K562 (cell line): ENCODE results near the gene MICU1. TPM values are rescaled to one million over a fixed set of nuclear protein-coding genes. Genes with fewer than 3 reads are reported as not detected.

Experiments used
- BACH1 ChIP-seq: fragments of 200-800 bp; sonication (Bioruptor generic); IDR thresholded peaks from 2 replicates; pipeline ENCODE4 v1.6.1; 2016; ENCODE audit warnings: missing genetic modification characterization, missing compliant biosample characterization
- E2F8 ChIP-seq: fragments of 450-650 bp; IDR thresholded peaks from 2 replicates; pipeline ENCODE4 v1.7.1; 2018; ENCODE audit warnings: mild to moderate bottlenecking, low read depth; ENCODE audit not compliant: partially characterized antibody
- ELK1 ChIP-seq: sonication (generic); formaldehyde crosslinking; IDR thresholded peaks from 2 replicates; pipeline ENCODE4 v1.8.1; 2022; ENCODE audit warnings: missing genetic modification reagents
- MEIS2 ChIP-seq: fragments of 450-650 bp; IDR thresholded peaks from 2 replicates; pipeline ENCODE4 v1.6.1; 2014; ENCODE audit warnings: mild to moderate bottlenecking; ENCODE audit not compliant: partially characterized antibody
- MYC ChIP-seq, 2 experiments: fragments of 250-450 bp in 1 of 2; sonication (Bioruptor Pico) in 1 of 2; IDR thresholded peaks; 2 replicates each; pipeline versions ENCODE4 v1.5.1 to v1.6.1; 2012 to 2021; ENCODE audit warnings: low read depth in 2 of 2, borderline replicate concordance in 1 of 2, improper control_type of control experiment in 1 of 2, low read length in 1 of 2, mild to moderate bottlenecking in 1 of 2, moderate library complexity in 1 of 2
- MYNN ChIP-seq, 2 experiments: sonication (generic); formaldehyde crosslinking in 1 of 2; IDR thresholded peaks; 2 replicates each; pipeline versions ENCODE4 v1.5.0 to v1.6.1; 2016 to 2020; ENCODE audit warnings: antibody characterized with exemption in 1 of 2, missing genetic modification reagents in 1 of 2
- ZKSCAN1 ChIP-seq: fragments of 150-350 bp; IDR thresholded peaks from 2 replicates; pipeline ENCODE4 v1.6.1; 2016; ENCODE audit warnings: low read depth, low read length
- ZNF143 ChIP-seq: sonication (generic); formaldehyde crosslinking; IDR thresholded peaks from 2 replicates; pipeline ENCODE4 v1.9.0; 2022; ENCODE audit warnings: mild to moderate bottlenecking, missing genetic modification reagents
- ZNF41 ChIP-seq: fragments of 250-450 bp; sonication (Bioruptor Pico); conservative IDR thresholded peaks from 2 replicates; pipeline ENCODE4 v1.4.0; 2020; ENCODE audit warnings: mild to moderate bottlenecking
- ZNF57 ChIP-seq: fragments of 450-650 bp; formaldehyde crosslinking; IDR thresholded peaks from 2 replicates; pipeline ENCODE4 v1.4.0; 2020; ENCODE audit warnings: mild to moderate bottlenecking, moderate library complexity
- ZSCAN29 ChIP-seq: fragments of 450-650 bp; IDR thresholded peaks from 2 replicates; pipeline ENCODE4 v1.6.1; 2017
- polyA plus RNA-seq, 8 experiments: library from polyadenylated mRNA; depleted of rRNA in 4 of 8; stranded (reverse) in 5 of 8; unstranded in 3 of 8; fragments of >200 nt; fragmentation: Nextera tagmentation in 2 of 8; fragmentation: Illumina TruSeq in 1 of 8; extraction: Ambion mirVana in 2 of 8; extraction: Trizol in 1 of 8; gene quantifications; 2 replicates each; pipeline versions ENCODE4 v1.2.1 to v1.2.3, GENCODE V29; 2011 to 2014; ENCODE audit warnings: inconsistent platforms in 1 of 8, missing spikeins in 1 of 8
- total RNA-seq, 7 experiments: library from RNA; depleted of rRNA in 6 of 7; stranded (reverse); fragments of >200 nt in 6 of 7; fragmentation: Illumina TruSeq in 2 of 7; extraction: Trizol in 2 of 7; gene quantifications; 2 replicates each; pipeline versions ENCODE4 v1.2.1 to v1.2.3, GENCODE V29; 2011 to 2021; ENCODE audit warnings: low replicate concordance in 1 of 7

Gene MICU1
- total and polyA plus RNA-seq, 9 of the 15 experiments (the other 6 are each of a cell fraction or from before 2014, with no cell fraction given), result 29.3 to 76.8 (median 48.4) TPM

- no peak for TF ChIP-seq MEIS2
- no peak for TF ChIP-seq MYNN (IDR thresholded peaks at IDR 0.05)
- TF ChIP-seq MYNN (CRISPR knock-in tag; IDR thresholded peaks at IDR 0.05), result no peak
- no peak for TF ChIP-seq ZNF143 (CRISPR knock-in tag)
- no peak for TF ChIP-seq ZSCAN29
- no peak for TF ChIP-seq ZNF57
- TF ChIP-seq BACH1 (tag), result no peak
- TF ChIP-seq ZKSCAN1, result no peak
- TF ChIP-seq ZNF41, result no peak
- TF ChIP-seq E2F8, result no peak
- no peak for TF ChIP-seq ELK1
- no peak for TF ChIP-seq MYC (IDR thresholded peaks at IDR 0.05; ENCODE audit: low read depth, low read length)
- no peak for TF ChIP-seq MYC (CRISPR knock-in tag; IDR thresholded peaks at IDR 0.05; ENCODE audit: borderline replicate concordance, low read depth)
Observed at GRCh38 chr10:72567421-72567820, 58.5 kb downstream of the MICU1 start (continued).
